OCI-LY1 (cell line): Measurements from ENCODE around the gene PHOSPHO2.

ENCODE experiments used
- H2AFZ ChIP-seq: fragments of 200-600 bp; sonication (generic), shearing (Covaris generic); 2 replicates; pipeline ENCODE4 v1.6.0; 2014; ENCODE audit warnings: antibody characterized with exemption, mild to moderate bottlenecking, low read length
- H3F3A ChIP-seq: fragments of 200-600 bp; sonication (generic), shearing (Covaris generic); 2 replicates; pipeline ENCODE4 v1.6.0; 2014; ENCODE audit warnings: mild to moderate bottlenecking, antibody characterized with exemption, low read length, moderate library complexity; ENCODE audit not compliant: insufficient read depth
- H3K27ac ChIP-seq: fragments of 200-600 bp; sonication (generic); 2 replicates; pipeline ENCODE4 v1.5.1; 2014; ENCODE audit warnings: low read length, mixed run types, mild to moderate bottlenecking, low read depth; ENCODE audit not compliant: poor library complexity, severe bottlenecking
- H3K27me3 ChIP-seq: fragments of 200-600 bp; sonication (generic); 2 replicates; pipeline ENCODE4 v1.6.0; 2014; ENCODE audit warnings: antibody characterized with exemption, mild to moderate bottlenecking, low read length, moderate library complexity; ENCODE audit not compliant: insufficient read depth
- H3K36me3 ChIP-seq: fragments of 200-600 bp; sonication (generic); 2 replicates; pipeline ENCODE4 v1.6.1; 2014; ENCODE audit warnings: mild to moderate bottlenecking, antibody characterized with exemption, low read length, moderate library complexity, mixed read lengths; ENCODE audit not compliant: insufficient read depth
- H3K4me1 ChIP-seq: fragments of 200-600 bp; sonication (generic); 2 replicates; pipeline ENCODE4 v1.5.1; 2014; ENCODE audit warnings: mild to moderate bottlenecking, low read length, moderate library complexity; ENCODE audit not compliant: insufficient read depth, severe bottlenecking
- H3K4me2 ChIP-seq: fragments of 200-600 bp; sonication (generic), shearing (Covaris generic); 2 replicates; pipeline ENCODE4 v1.6.1; 2014; ENCODE audit warnings: low read length
- H3K4me3 ChIP-seq: fragments of 200-600 bp; sonication (generic); 2 replicates; pipeline ENCODE4 v1.5.1; 2014; ENCODE audit warnings: low read length, low read depth, mild to moderate bottlenecking, mixed read lengths; ENCODE audit not compliant: poor library complexity, severe bottlenecking
- H3K79me2 ChIP-seq: fragments of 200-600 bp; shearing (Covaris generic); 2 replicates; pipeline ENCODE4 v1.6.1; 2016; ENCODE audit warnings: mixed run types, low read length, mixed read lengths; ENCODE audit not compliant: insufficient read depth
- H3K9ac ChIP-seq: fragments of 200-600 bp; sonication (generic), shearing (Covaris generic); 2 replicates; pipeline ENCODE4 v1.6.1; 2014; ENCODE audit warnings: mild to moderate bottlenecking, low read length, mixed read lengths
- H3K9me2 ChIP-seq: fragments of 200-600 bp; sonication (generic), shearing (Covaris generic); 2 replicates; pipeline ENCODE4 v1.6.1; 2014; ENCODE audit warnings: low read depth, mild to moderate bottlenecking, low read length, mixed read lengths
- H3K9me3 ChIP-seq: fragments of 200-600 bp; shearing (Covaris generic); 2 replicates; pipeline ENCODE4 v1.6.1; 2014; ENCODE audit warnings: low read length, mixed read lengths
- H4K20me1 ChIP-seq: fragments of 200-600 bp; sonication (generic), shearing (Covaris generic); 2 replicates; pipeline ENCODE4 v1.6.0; 2016; ENCODE audit warnings: mild to moderate bottlenecking, low read length; ENCODE audit not compliant: insufficient read depth
- EZH2 ChIP-seq: fragments of 200-600 bp; sonication (generic), shearing (Covaris generic); IDR thresholded peaks from 2 replicates; pipeline ENCODE4 v1.8.0; 2017; ENCODE audit warnings: borderline replicate concordance, mixed run types, mild to moderate bottlenecking, antibody characterized with exemption, low read length, moderate library complexity, mixed read lengths
- TF ChIP-seq, protein P1 (sequence below): fragments of 200-600 bp; sonication (generic), shearing (Covaris generic); IDR thresholded peaks from 2 replicates; pipeline ENCODE4 v1.5.1; 2017; ENCODE audit warnings: mild to moderate bottlenecking, antibody characterized with exemption, low read length, moderate library complexity, mixed read lengths

Gene PHOSPHO2

DNA sequence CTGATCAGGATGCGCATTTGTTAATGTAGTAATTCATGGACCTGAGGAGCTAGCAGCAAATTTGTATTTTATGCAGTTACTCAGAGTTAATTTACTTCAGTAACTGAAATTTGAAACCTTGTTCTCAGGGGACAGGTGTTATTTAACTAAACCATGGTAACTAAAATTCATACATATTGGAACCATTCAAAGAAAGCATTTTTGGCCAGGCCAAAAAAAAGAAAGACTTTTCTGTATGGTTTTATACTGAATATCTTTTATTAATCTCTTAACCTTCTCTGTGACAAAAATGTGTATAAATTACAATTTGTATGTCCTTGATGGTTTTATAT lies 35.0 kb downstream of the PHOSPHO2 start:
- Histone ChIP-seq H4K20me1 (no peaks in the 10 kb centered on the region), H3K9ac (no peak overlapping the region), H3F3A (no peaks in the 10 kb centered on the region), H3K4me3 (no peak overlapping the region), H2AFZ (no peak overlapping the region), H3K27ac (no peak overlapping the region), H3K36me3 (no peaks in the 10 kb centered on the region), H3K27me3 (no peaks in the 10 kb centered on the region), H3K4me2 (no peak overlapping the region), H3K4me1 (peaks cover 5% of the 10 kb centered on the region), H3K79me2 (no peaks in the 10 kb centered on the region), H3K9me2 (no peaks in the 10 kb centered on the region), H3K9me3 (no peaks in the 10 kb centered on the region)
- TF ChIP-seq EZH2: no peak
- TF ChIP-seq, protein P1, sequence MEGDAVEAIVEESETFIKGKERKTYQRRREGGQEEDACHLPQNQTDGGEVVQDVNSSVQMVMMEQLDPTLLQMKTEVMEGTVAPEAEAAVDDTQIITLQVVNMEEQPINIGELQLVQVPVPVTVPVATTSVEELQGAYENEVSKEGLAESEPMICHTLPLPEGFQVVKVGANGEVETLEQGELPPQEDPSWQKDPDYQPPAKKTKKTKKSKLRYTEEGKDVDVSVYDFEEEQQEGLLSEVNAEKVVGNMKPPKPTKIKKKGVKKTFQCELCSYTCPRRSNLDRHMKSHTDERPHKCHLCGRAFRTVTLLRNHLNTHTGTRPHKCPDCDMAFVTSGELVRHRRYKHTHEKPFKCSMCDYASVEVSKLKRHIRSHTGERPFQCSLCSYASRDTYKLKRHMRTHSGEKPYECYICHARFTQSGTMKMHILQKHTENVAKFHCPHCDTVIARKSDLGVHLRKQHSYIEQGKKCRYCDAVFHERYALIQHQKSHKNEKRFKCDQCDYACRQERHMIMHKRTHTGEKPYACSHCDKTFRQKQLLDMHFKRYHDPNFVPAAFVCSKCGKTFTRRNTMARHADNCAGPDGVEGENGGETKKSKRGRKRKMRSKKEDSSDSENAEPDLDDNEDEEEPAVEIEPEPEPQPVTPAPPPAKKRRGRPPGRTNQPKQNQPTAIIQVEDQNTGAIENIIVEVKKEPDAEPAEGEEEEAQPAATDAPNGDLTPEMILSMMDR: no peak

DNA sequence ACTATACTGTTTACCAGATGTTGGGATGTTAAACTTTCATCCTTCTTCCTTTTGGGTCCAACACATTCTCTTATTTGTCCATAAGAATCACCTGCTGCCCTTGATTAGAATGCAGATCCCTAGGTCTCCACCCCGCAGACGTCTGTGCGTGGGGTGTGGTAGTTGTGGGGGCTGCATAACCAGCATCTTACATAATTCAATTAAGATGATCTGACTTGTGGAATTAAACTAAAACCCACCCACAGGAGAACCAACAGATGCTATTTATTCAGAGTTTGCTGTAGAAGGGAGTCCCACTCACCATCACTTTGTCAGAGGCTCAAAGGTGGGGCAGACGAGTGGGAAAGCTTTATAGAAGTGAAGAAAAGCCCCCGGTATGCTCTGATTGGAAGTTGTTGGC lies 37.8 kb downstream of the PHOSPHO2 start:
- Histone ChIP-seq H3K4me2 (no peak overlapping the region), H3K4me1 (peaks cover 13% of the 10 kb centered on the region), H3K36me3 (no peaks in the 10 kb centered on the region), H3K4me3 (no peak overlapping the region), H2AFZ (no peak overlapping the region), H3F3A (no peaks in the 10 kb centered on the region), H4K20me1 (no peaks in the 10 kb centered on the region), H3K27me3 (peaks cover 6% of the 10 kb centered on the region; the same call in 1 of the 2 replicates), H3K9ac (no peak overlapping the region), H3K9me2 (no peaks in the 10 kb centered on the region), H3K79me2 (no peaks in the 10 kb centered on the region), H3K9me3 (no peaks in the 10 kb centered on the region), H3K27ac (no peak overlapping the region)
- TF ChIP-seq EZH2: no peak
- TF ChIP-seq, protein P1: no peak

DNA sequence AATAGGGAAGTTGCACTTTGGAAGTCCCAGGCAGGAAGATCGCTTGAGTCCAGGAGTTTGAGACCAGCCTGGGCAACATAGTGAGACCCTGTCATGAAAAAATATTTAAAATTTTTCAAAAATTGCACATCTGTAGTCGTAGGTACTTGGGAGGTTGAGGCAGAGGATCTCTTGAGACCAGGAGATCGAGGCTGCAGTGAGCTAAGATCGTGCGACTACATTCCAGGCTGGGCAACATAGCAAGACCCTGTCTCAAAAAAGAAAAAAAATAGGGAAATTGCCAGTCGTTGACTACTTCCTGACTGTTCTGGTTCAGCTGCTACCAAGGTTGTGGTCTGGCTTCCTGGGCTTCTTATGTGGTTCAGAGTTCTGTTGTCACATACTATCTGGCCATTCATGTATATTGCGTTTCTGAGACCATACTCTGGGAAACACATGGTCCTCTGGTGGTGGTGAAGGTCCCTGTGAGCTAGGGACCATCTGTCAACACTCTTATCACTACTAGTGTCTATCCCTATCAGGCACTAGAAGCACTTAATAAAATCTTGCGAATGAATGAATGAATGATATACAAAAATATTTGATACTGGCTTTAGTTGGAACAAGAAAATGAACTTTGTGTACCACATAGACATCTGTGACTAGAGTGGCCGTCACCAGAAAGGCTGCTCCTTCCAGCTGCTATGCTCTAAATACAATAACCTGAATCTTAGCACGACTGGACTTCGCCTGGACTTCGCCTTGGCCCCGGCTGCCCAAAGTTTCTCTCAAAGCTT lies 38.5 kb downstream of the PHOSPHO2 start:
- Histone ChIP-seq H3K9me3 (no peaks in the 10 kb centered on the region), H2AFZ (no peak overlapping the region), H3K36me3 (no peaks in the 10 kb centered on the region), H3K9ac (peak overlapping the region; percentile 69; the same call in 1 of the 2 replicates), H3K4me3 (peak overlapping the region; percentile 83), H3K9me2 (no peaks in the 10 kb centered on the region), H3K27me3 (peaks cover 6% of the 10 kb centered on the region; the same call in 1 of the 2 replicates), H3K79me2 (no peaks in the 10 kb centered on the region), H3K4me2 (peak overlapping the region; percentile 69), H3F3A (no peaks in the 10 kb centered on the region), H4K20me1 (no peaks in the 10 kb centered on the region), H3K27ac (no peak overlapping the region), H3K4me1 (peaks cover 13% of the 10 kb centered on the region)
- TF ChIP-seq, protein P1: no peak
- no peak for TF ChIP-seq EZH2
